H1 (cell line): Measurements from ENCODE around the gene CRLF3. TPM values are rescaled to one million over a fixed set of nuclear protein-coding genes. Genes with fewer than 3 reads are reported as not detected.

Experiments used
- CTCF ChIA-PET: fragments of 300-600 bp; sonication (Branson Sonifier 250); formaldehyde crosslinking; loops from one replicate; lab custom pipeline; 2021; ENCODE audit not compliant: partially characterized antibody; lab: Charles Lee
- POLR2A ChIA-PET: fragments of 300-600 bp; sonication (Branson Sonifier 250); formaldehyde crosslinking; loops from one replicate; lab custom pipeline; 2021; ENCODE audit warnings: inconsistent platforms; ENCODE audit not compliant: partially characterized antibody; lab: Charles Lee
- DNase-seq, 2 experiments: peaks; one replicate each; pipeline versions ENCODE4 v3.0.0 to v3.0.0-alpha.2; 2010 to 2022; ENCODE audit warnings: low spot score in 2 of 2, low read depth in 1 of 2, mixed read lengths in 1 of 2
- FAIRE-seq: peaks from 2 replicates; lab custom pipeline; 2011; peaks lifted over from hg19 to GRCh38; lab: Jason Lieb, UNC
- H2AFZ ChIP-seq: 2 replicates; pipeline ENCODE4 v1.8.1; 2012; ENCODE audit warnings: low read length, inconsistent platforms
- H2AK5ac ChIP-seq: 2 replicates; pipeline ENCODE4 v1.6.1; 2013; ENCODE audit warnings: low read depth, low read length
- H2BK120ac ChIP-seq: replicated peaks from 2 replicates; pipeline ENCODE3; 2013; ENCODE audit warnings: low read depth, low read length, inconsistent platforms
- H2BK12ac ChIP-seq: 2 replicates; pipeline ENCODE4 v1.6.1; 2013; ENCODE audit warnings: low read depth, low read length
- H2BK15ac ChIP-seq: 2 replicates; pipeline ENCODE4 v1.6.1; 2013; ENCODE audit warnings: low read length
- H2BK20ac ChIP-seq: 2 replicates; pipeline ENCODE4 v1.6.1; 2013; ENCODE audit warnings: low read length
- H2BK5ac ChIP-seq: 2 replicates; pipeline ENCODE4 v1.6.1; 2013; ENCODE audit warnings: low read depth, low read length
- H3K14ac ChIP-seq: 2 replicates; pipeline ENCODE4 v1.6.1; 2013; ENCODE audit warnings: inconsistent platforms; ENCODE audit not compliant: insufficient read length
- H3K18ac ChIP-seq: 2 replicates; pipeline ENCODE4 v1.6.1; 2013; ENCODE audit warnings: low read length; ENCODE audit errors: extremely low read depth
- H3K23ac ChIP-seq: 2 replicates; pipeline ENCODE4 v1.6.1; 2013; ENCODE audit warnings: inconsistent platforms; ENCODE audit not compliant: insufficient read length
- H3K23me2 ChIP-seq: 2 replicates; pipeline ENCODE4 v1.6.1; 2013; ENCODE audit warnings: low read depth, low read length
- H3K27ac ChIP-seq: 2 replicates; pipeline ENCODE4 v1.6.1; 2011; ENCODE audit warnings: low read depth, low read length, inconsistent platforms
- H3K27me3 ChIP-seq, 4 experiments: replicated peaks in 1 of 4; 1 replicate in 1 of 4; 2 replicates in 3 of 4; pipeline versions ENCODE4 v1.6.1 to v1.8.1; 2011 to 2013; ENCODE audit warnings: low read length in 3 of 4, mild to moderate bottlenecking in 3 of 4, inconsistent platforms in 2 of 4, mixed read lengths in 2 of 4, moderate library complexity in 1 of 4; ENCODE audit not compliant: control insufficient read depth in 3 of 4, insufficient read depth in 3 of 4; ENCODE audit errors: extremely low read depth in 1 of 4
- H3K36me3 ChIP-seq, 4 experiments: 2 replicates each; pipeline versions ENCODE4 v1.6.1 to v1.8.1; 2011 to 2013; ENCODE audit warnings: mild to moderate bottlenecking in 4 of 4, low read length in 3 of 4, moderate library complexity in 2 of 4, control low read depth in 1 of 4, inconsistent platforms in 1 of 4; ENCODE audit not compliant: insufficient read depth in 4 of 4, control insufficient read depth in 2 of 4
- H3K4ac ChIP-seq: replicated peaks from 2 replicates; pipeline ENCODE3; 2013; ENCODE audit warnings: low read length, low read depth, mixed read lengths, inconsistent platforms; ENCODE audit not compliant: insufficient read length
- H3K4me1 ChIP-seq, 4 experiments: replicated peaks in 1 of 4; 1 replicate in 1 of 4; 2 replicates in 3 of 4; pipeline versions ENCODE4 v1.6.1 to v1.8.1; 2011 to 2013; ENCODE audit warnings: low read length in 3 of 4, inconsistent platforms in 2 of 4, mixed read lengths in 1 of 4; ENCODE audit not compliant: insufficient read depth in 4 of 4, control insufficient read depth in 3 of 4
- H3K4me2 ChIP-seq, 2 experiments: 2 replicates each; pipeline versions ENCODE4 v1.6.1 to v1.8.1; 2011 to 2013; ENCODE audit warnings: low read depth in 2 of 2, low read length in 2 of 2, control low read depth in 1 of 2, inconsistent platforms in 1 of 2, mild to moderate bottlenecking in 1 of 2; ENCODE audit not compliant: insufficient read depth in 1 of 2
- H3K4me3 ChIP-seq, 4 experiments: fragments of 200-600, 300-600 bp in 1 of 4; sonication (generic), shearing (Covaris generic), sonication (Bioruptor Twin) in 1 of 4; 2 replicates each; pipeline versions ENCODE4 v1.5.1 to v1.8.1; 2011 to 2016; ENCODE audit warnings: low read length in 4 of 4, low read depth in 3 of 4, control low read depth in 2 of 4, inconsistent platforms in 2 of 4, mild to moderate bottlenecking in 2 of 4, mixed read lengths in 1 of 4, moderate library complexity in 1 of 4; ENCODE audit not compliant: insufficient read depth in 2 of 4; ENCODE audit errors: extremely low read depth in 1 of 4
- H3K56ac ChIP-seq: replicated peaks from 2 replicates; pipeline ENCODE3; 2013; ENCODE audit warnings: low read depth, mild to moderate bottlenecking, mixed read lengths, low read length, inconsistent platforms; ENCODE audit not compliant: insufficient read length
- H3K79me1 ChIP-seq: 2 replicates; pipeline ENCODE4 v1.6.1; 2013; ENCODE audit warnings: low read depth, low read length, control low read depth
- H3K79me2 ChIP-seq, 2 experiments: 2 replicates each; pipeline versions ENCODE4 v1.6.1 to v1.8.1; 2012 to 2013; ENCODE audit warnings: low read length in 2 of 2, mild to moderate bottlenecking in 2 of 2, inconsistent platforms in 1 of 2; ENCODE audit not compliant: insufficient read depth in 2 of 2, control insufficient read depth in 1 of 2
- H3K9ac ChIP-seq, 4 experiments: replicated peaks in 1 of 4; 1 replicate in 1 of 4; 2 replicates in 3 of 4; pipeline versions ENCODE4 v1.6.1 to v1.8.1; 2011 to 2013; ENCODE audit warnings: low read depth in 3 of 4, low read length in 3 of 4, control low read depth in 2 of 4, mild to moderate bottlenecking in 2 of 4, moderate library complexity in 2 of 4, inconsistent platforms in 1 of 4; ENCODE audit errors: extremely low read depth in 1 of 4
- H3K9me3 ChIP-seq, 2 experiments: 2 replicates each; pipeline versions ENCODE4 v1.6.1 to v1.8.1; 2012 to 2013; ENCODE audit warnings: mild to moderate bottlenecking in 2 of 2, moderate library complexity in 2 of 2, control low read depth in 1 of 2, inconsistent platforms in 1 of 2, low read depth in 1 of 2, low read length in 1 of 2, mixed read lengths in 1 of 2; ENCODE audit not compliant: insufficient read depth in 2 of 2
- H4K20me1 ChIP-seq, 2 experiments: replicated peaks in 1 of 2; 2 replicates each; pipeline versions ENCODE3 to v1.8.1; 2011 to 2013; ENCODE audit warnings: inconsistent platforms in 2 of 2, low read length in 2 of 2, mild to moderate bottlenecking in 1 of 2; ENCODE audit not compliant: insufficient read depth in 2 of 2, control insufficient read depth in 1 of 2
- H4K5ac ChIP-seq: 2 replicates; pipeline ENCODE4 v1.6.1; 2013; ENCODE audit warnings: low read length, low read depth, mixed read lengths, inconsistent platforms; ENCODE audit not compliant: insufficient read length
- H4K8ac ChIP-seq: 2 replicates; pipeline ENCODE4 v1.8.0; 2013; ENCODE audit warnings: mild to moderate bottlenecking, moderate library complexity, low read length, inconsistent platforms; ENCODE audit not compliant: insufficient read depth; ENCODE audit errors: extremely low read depth
- H4K91ac ChIP-seq: replicated peaks from 2 replicates; pipeline ENCODE3; 2013; ENCODE audit warnings: low read length, mixed read lengths, inconsistent platforms; ENCODE audit not compliant: insufficient read length
- KDM1A ChIP-seq: fragments of 200-600, 300-600 bp; sonication (generic); IDR thresholded peaks from 2 replicates; pipeline ENCODE4 v1.7.1; 2016; ENCODE audit warnings: mild to moderate bottlenecking, low read length, borderline replicate concordance
- KDM5A ChIP-seq: fragments of 200-600 bp; IDR thresholded peaks from 2 replicates; pipeline ENCODE4 v1.7.1; 2012; ENCODE audit warnings: mild to moderate bottlenecking, low read length, inconsistent platforms, mixed read lengths
- RNF2 ChIP-seq: fragments of 200-900, 300-1000 bp; sonication (generic); IDR thresholded peaks from 2 replicates; pipeline ENCODE4 v1.7.1; 2016; ENCODE audit warnings: borderline replicate concordance, low read depth, mild to moderate bottlenecking, antibody characterized with exemption, low read length; ENCODE audit not compliant: poor library complexity, severe bottlenecking; ENCODE audit errors: missing control alignments
- SIRT6 ChIP-seq: IDR thresholded peaks from one replicate; pipeline ENCODE4 v1.7.1; 2012; ENCODE audit warnings: low read length, inconsistent platforms
- YY1 ChIP-seq: IDR thresholded peaks from 2 replicates; pipeline ENCODE4 v1.6.1; 2011; ENCODE audit warnings: low read depth, mild to moderate bottlenecking, low read length
- WGBS, 2 experiments: shearing (Covaris generic) in 1 of 2; methylation state at CpG; one replicate each; pipeline versions ENCODE4 v1.1.6 to v1.1.7; 2013 to 2015; ENCODE audit warnings: low lambda C conversion rate in 2 of 2, mixed read lengths in 2 of 2, inconsistent platforms in 1 of 2, low coverage in 1 of 2, missing lambda C conversion rate in 1 of 2; ENCODE audit not compliant: insufficient replicate concordance in 2 of 2, insufficient coverage in 1 of 2, insufficient read length in 1 of 2; ENCODE audit errors: extremely low coverage in 1 of 2, missing lambda C conversion rate in 1 of 2; 5-methylcytosine and 5-hydroxymethylcytosine counted together
- polyA plus RNA-seq, 7 experiments: library from polyadenylated mRNA; depleted of rRNA in 3 of 7; stranded (reverse) in 5 of 7; unstranded in 2 of 7; fragments of >200 nt in 5 of 7; fragments of 200-250 nt in 2 of 7; gene quantifications; 1 replicate in 5 of 7; 2 replicates in 1 of 7; 4 replicates in 1 of 7; pipeline versions ENCODE4 v1.2.1 to v1.2.3, GENCODE V29; 2011 to 2013; ENCODE audit warnings: missing spikeins in 2 of 7, mixed read lengths in 2 of 7
- total RNA-seq: library from RNA; stranded (reverse); fragmentation: NEBNext Ultra II Directional; extraction: Animal tissue kit (Norgen Biotek cat#: 25700); gene quantifications from 2 replicates; pipeline ENCODE4 v1.2.1, GENCODE V29; 2021

The CRLF3 gene
- total and polyA plus RNA-seq, 2 of the 8 experiments (the other 6 are each of a cell fraction or from before 2014, with no cell fraction given) = 12.7 to 22.7 TPM

GRCh38 chr17:30801671-30802070 lies 22.8 kb downstream of the CRLF3 start:
- Histone ChIP-seq H3K4me2 (no peak overlapping the region), H2BK15ac (no peak overlapping the region), H3K4ac (no peak overlapping the region), H3K56ac (no peak overlapping the region), H2BK12ac (no peak overlapping the region), H4K20me1 (peaks cover 0 to 2% of the 10 kb centered on the region in 2 experiments), H2BK5ac (no peak overlapping the region), H3K23ac (no peak overlapping the region), H3K27me3 (no peaks in the 10 kb centered on the region), H4K8ac (no peak overlapping the region), H2AK5ac (no peak overlapping the region), H3K14ac (no peak overlapping the region), H3K18ac (no peak overlapping the region), H4K5ac (no peak overlapping the region), H3K23me2 (no peaks in the 10 kb centered on the region; the same call in 1 of the 2 replicates), H2BK20ac (no peak overlapping the region), H3K36me3 (peaks cover 4 to 45% (median 25%) of the 10 kb centered on the region in 4 experiments; a peak in 7 of 8 replicates), H3K79me1 (no peaks in the 10 kb centered on the region), H2BK120ac (no peak overlapping the region), H3K79me2 (peaks cover 0 to 13% of the 10 kb centered on the region in 2 experiments; a peak in 1 of 4 replicates), H2AFZ (no peak overlapping the region), H3K4me1 (peaks cover 0 to 2% (median under 1%) of the 10 kb centered on the region in 4 experiments; a peak in 1 of 7 replicates), H3K27ac (no peak overlapping the region), H3K9me3 (no peaks in the 10 kb centered on the region), H3K9ac (no peak overlapping the region), H4K91ac (no peak overlapping the region), H3K4me3 (no peak overlapping the region)
- ChIA-PET POLR2A (no interaction called here), CTCF (no interaction called here)
- FAIRE-seq = no peak
- no peak for DNase-seq
- WGBS, 2 experiments = 95% methylated on average over 1 of the region's 1 CpG; no CpG with 5 or more reads in 1 of the 2 experiments
- TF ChIP-seq SIRT6 (no peak), YY1 (no peak), KDM1A (no peak), RNF2 (no peak), KDM5A (no peak)
